ENCODE results near the gene RNF212.

RNF212 gene

DNA sequence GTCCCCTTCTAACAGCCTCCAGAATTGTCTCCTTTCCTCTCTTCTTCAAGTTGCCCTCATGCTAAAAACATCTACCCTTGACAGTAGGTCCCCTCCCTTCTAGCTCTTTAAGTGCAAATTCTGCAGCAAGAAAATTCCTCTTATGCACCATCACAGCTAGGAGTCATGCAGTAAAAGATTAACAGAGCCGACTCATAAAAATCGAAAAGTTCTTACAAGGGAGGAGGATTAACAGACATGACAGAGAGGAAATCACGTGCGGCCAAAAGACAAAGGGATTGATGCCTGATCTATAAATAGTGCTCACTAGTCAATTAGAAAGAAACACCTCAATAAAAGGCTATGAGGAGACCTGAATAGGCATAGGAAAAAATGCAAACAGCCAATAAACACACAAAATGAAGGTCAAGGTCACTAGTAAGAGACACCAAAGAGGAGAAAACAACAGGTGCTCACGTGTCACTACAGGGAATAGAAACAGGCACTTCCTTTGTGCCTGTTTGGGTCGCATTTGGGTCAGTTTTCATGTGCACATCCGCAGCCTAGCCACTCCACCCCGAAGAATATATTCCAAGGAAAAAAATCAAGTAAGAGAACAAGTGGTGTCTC is 3.4 kb downstream of the RNF212 start:
- FAIRE-seq (no peak), DNase-seq (ENCODE audit: insufficient read length, low spot score) (no peak)
- no peak for TF ChIP-seq CTCF (IDR thresholded peaks at IDR 0.05; ENCODE audit: insufficient read depth, missing control alignments)

- DNase-seq (ENCODE audit: insufficient read length, low spot score) (no peak), FAIRE-seq (no peak)
- no peak for TF ChIP-seq CTCF (IDR thresholded peaks at IDR 0.05; ENCODE audit: insufficient read depth, missing control alignments)
These were observed 4.0 kb downstream of the RNF212 start for GRCh38 chr4:1109333-1109732.

DNA sequence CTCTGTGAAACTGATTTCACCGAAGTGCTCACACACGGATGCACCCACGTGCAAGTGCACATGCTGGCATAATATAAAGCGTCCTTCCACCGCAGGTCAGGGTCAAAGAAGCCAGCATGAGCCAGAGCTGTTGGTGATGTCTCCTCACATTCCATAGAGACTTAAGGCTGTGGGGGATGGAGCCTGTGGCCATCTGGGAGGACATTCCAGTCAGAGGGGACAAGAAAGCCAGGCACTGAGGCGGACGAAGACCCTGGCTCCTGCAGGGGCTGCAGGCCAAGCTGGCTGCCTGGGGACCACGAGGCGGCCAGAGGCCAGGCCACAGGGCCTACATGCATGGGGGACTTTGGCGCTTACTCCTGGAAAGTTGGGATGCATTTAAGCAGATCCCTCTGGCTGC is 7.7 kb downstream of the RNF212 start:
- FAIRE-seq (no peak), DNase-seq (ENCODE audit: insufficient read length, low spot score) (no peak)
- no peak for TF ChIP-seq CTCF (IDR thresholded peaks at IDR 0.05; ENCODE audit: insufficient read depth, missing control alignments)

GRCh38 chr4:1105067-1105466 is 8.3 kb downstream of the RNF212 start:
- DNase-seq (ENCODE audit: insufficient read length, low spot score) = no peak
- TF ChIP-seq CTCF (IDR thresholded peaks at IDR 0.05; ENCODE audit: insufficient read depth, missing control alignments) = no peak
- no peak for FAIRE-seq

GRCh38 chr4:1104647-1105046 is 8.7 kb downstream of the RNF212 start:
- FAIRE-seq (no peak), DNase-seq (ENCODE audit: insufficient read length, low spot score) (no peak)
- no peak for TF ChIP-seq CTCF (IDR thresholded peaks at IDR 0.05; ENCODE audit: insufficient read depth, missing control alignments)

- DNase-seq (ENCODE audit: insufficient read length, low spot score) (no peak), FAIRE-seq (no peak)
- no peak for TF ChIP-seq CTCF (IDR thresholded peaks at IDR 0.05; ENCODE audit: insufficient read depth, missing control alignments)
These were observed 13.6 kb downstream of the RNF212 start for GRCh38 chr4:1099684-1100335.

DNA sequence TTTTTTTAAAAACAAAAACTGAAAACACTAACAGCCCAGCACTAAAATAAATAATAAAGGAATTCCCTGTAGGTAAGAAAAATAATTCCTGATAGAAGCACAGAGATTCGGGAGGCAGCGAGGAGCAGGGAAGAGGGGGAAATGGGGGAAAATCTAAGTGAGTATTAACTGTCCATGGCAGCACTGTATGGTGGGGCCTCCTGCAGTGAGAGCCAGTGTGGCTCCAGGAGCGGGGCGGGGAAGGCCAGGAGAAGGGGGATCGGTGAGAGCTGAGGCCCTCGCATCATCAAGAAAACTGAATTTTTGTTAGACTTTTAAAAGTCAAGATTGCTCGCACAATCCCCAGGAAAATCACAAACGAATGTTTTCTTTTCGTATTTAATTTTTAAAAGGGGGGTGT is 14.1 kb downstream of the RNF212 start:
- TF ChIP-seq CTCF (IDR thresholded peaks at IDR 0.05; ENCODE audit: insufficient read depth, missing control alignments) = no peak
- FAIRE-seq (no peak), DNase-seq (ENCODE audit: insufficient read length, low spot score) (no peak)

All from D721Med (cell line).